NCI-H1694 treated with DMSO at 0.1 percent for 48 hours (cell line): ENCODE measurements around the gene KANK2.

Experiments used
- DNase-seq: peaks from one replicate; lab custom pipeline; 2025; lab: John Stamatoyannopoulos, UW

Gene KANK2

GRCh38 chr19:11225815-11226214 lies 28.5 kb upstream of the KANK2 start:
- no peak for DNase-seq

GRCh38 chr19:11225172-11225571 lies 27.8 kb upstream of the KANK2 start:
- no peak for DNase-seq

GRCh38 chr19:11224429-11224828 lies 27.1 kb upstream of the KANK2 start:
- DNase-seq = no peak

GRCh38 chr19:11223200-11223599 lies 25.9 kb upstream of the KANK2 start:
- DNase-seq = no peak

- DNase-seq = no peak
Measured at GRCh38 chr19:11221082-11221598, 23.8 kb upstream of the KANK2 start.

GRCh38 chr19:11214387-11214786 lies 17.0 kb upstream of the KANK2 start:
- no peak for DNase-seq

GRCh38 chr19:11210656-11210928 lies 13.2 kb upstream of the KANK2 start:
- no peak for DNase-seq

- DNase-seq = no peak
Measured at GRCh38 chr19:11209839-11210655, 12.7 kb upstream of the KANK2 start.

GRCh38 chr19:11208561-11209471 lies 11.5 kb upstream of the KANK2 start:
- DNase-seq = no peak

- no peak for DNase-seq
Measured at GRCh38 chr19:11205939-11206570, 8.7 kb upstream of the KANK2 start.

GRCh38 chr19:11204943-11205349 lies 7.6 kb upstream of the KANK2 start:
- no peak for DNase-seq

- DNase-seq = no peak
Measured at GRCh38 chr19:11204076-11204602, 6.8 kb upstream of the KANK2 start.

GRCh38 chr19:11203194-11204075 lies 6.1 kb upstream of the KANK2 start:
- DNase-seq = no peak

GRCh38 chr19:11202488-11203193 lies 5.3 kb upstream of the KANK2 start:
- DNase-seq = no peak

GRCh38 chr19:11201791-11202190 lies 4.4 kb upstream of the KANK2 start:
- no peak for DNase-seq

GRCh38 chr19:11200931-11201330 lies 3.6 kb upstream of the KANK2 start:
- no peak for DNase-seq

- no peak for DNase-seq
Measured at GRCh38 chr19:11200015-11200574, 2.8 kb upstream of the KANK2 start.

- DNase-seq = no peak
Measured at GRCh38 chr19:11199517-11199916, 2.2 kb upstream of the KANK2 start.

GRCh38 chr19:11198769-11199424 lies 1.6 kb upstream of the KANK2 start:
- no peak for DNase-seq

- DNase-seq = no peak
Measured at GRCh38 chr19:11198175-11198534, 810 bp upstream of the KANK2 start.
